A673 (cell line): Measurements from ENCODE around the gene H2BK1. TPM values are rescaled to one million over a fixed set of nuclear protein-coding genes. Genes with fewer than 3 reads are reported as not detected.

Experiments used
- BruUV-seq: library from RNA; stranded (reverse); fragments of 400-500 nt; replicated peaks from 2 replicates; lab custom pipeline; 2021; lab: Mats Ljungman, UMichigan
- CTCF ChIA-PET: fragments of 300-600 bp; sonication (Branson Sonifier 250); formaldehyde crosslinking; loops from one replicate; lab custom pipeline; 2022; ENCODE audit warnings: antibody characterized with exemption; lab: Charles Lee
- POLR2A ChIA-PET: fragments of 300-600 bp; sonication (Branson Sonifier 250); formaldehyde crosslinking; loops from one replicate; lab custom pipeline; 2022; ENCODE audit warnings: antibody characterized with exemption; ENCODE audit not compliant: low non-redundant PET; lab: Charles Lee
- DNase-seq: peaks from one replicate; pipeline ENCODE4 v3.0.0-alpha.2; 2015; ENCODE audit warnings: low spot score
- H3K27ac ChIP-seq: fragments of 200-600 bp; sonication (generic); 2 replicates; pipeline ENCODE4 v1.5.1; 2016; ENCODE audit warnings: mixed run types, low read depth, mild to moderate bottlenecking, mixed read lengths, antibody characterized with exemption, low read length; ENCODE audit not compliant: poor library complexity, severe bottlenecking
- H3K27me3 ChIP-seq: fragments of 200-600 bp; sonication (generic); replicated peaks from 2 replicates; pipeline ENCODE4 v1.6.1; 2017; ENCODE audit warnings: mixed run types, low read depth, mild to moderate bottlenecking, mixed read lengths, antibody characterized with exemption, low read length; ENCODE audit not compliant: insufficient read depth, poor library complexity
- H3K36me3 ChIP-seq: fragments of 200-600 bp; sonication (generic); 2 replicates; pipeline ENCODE4 v1.6.1; 2016; ENCODE audit warnings: mixed run types, mild to moderate bottlenecking, mixed read lengths, antibody characterized with exemption, low read length; ENCODE audit not compliant: insufficient read depth, poor library complexity, severe bottlenecking
- H3K4me1 ChIP-seq: fragments of 200-600 bp; sonication (generic); 2 replicates; pipeline ENCODE4 v1.6.1; 2017; ENCODE audit warnings: mixed run types, mild to moderate bottlenecking, mixed read lengths, antibody characterized with exemption, low read length; ENCODE audit not compliant: insufficient read depth, poor library complexity, severe bottlenecking
- H3K4me3 ChIP-seq: fragments of 200-600 bp; sonication (generic); 2 replicates; pipeline ENCODE4 v1.5.1; 2016; ENCODE audit warnings: low read depth, mixed run types, mild to moderate bottlenecking, mixed read lengths, low read length; ENCODE audit not compliant: poor library complexity, severe bottlenecking
- H3K9me3 ChIP-seq: fragments of 200-600 bp; sonication (generic); 2 replicates; pipeline ENCODE4 v1.6.1; 2016; ENCODE audit warnings: mixed run types, low read depth, mild to moderate bottlenecking, mixed read lengths, antibody characterized with exemption, low read length; ENCODE audit not compliant: poor library complexity, severe bottlenecking
- CTCF ChIP-seq: fragments of 300-800, 200-600 bp; sonication (generic); conservative IDR thresholded peaks from 2 replicates; pipeline ENCODE4 v1.5.1; 2017; ENCODE audit warnings: low read depth, mild to moderate bottlenecking, antibody characterized with exemption, low read length, moderate library complexity, mixed read lengths
- EZH2 ChIP-seq: fragments of 200-600 bp; sonication (generic); IDR thresholded peaks from 2 replicates; pipeline ENCODE4 v1.6.1; 2017; ENCODE audit warnings: borderline replicate concordance, low read depth, mild to moderate bottlenecking, mixed read lengths, antibody characterized with exemption, low read length; ENCODE audit not compliant: poor library complexity, severe bottlenecking
- intact Hi-C: fragments of 100-400 bp; cut with micrococcal nuclease; formaldehyde crosslinking; loops from one replicate; pipeline ENCODE4 v1.10.0; 2022; ENCODE audit not compliant: unreplicated experiment
- total RNA-seq: library from RNA; stranded (reverse); gene quantifications from 2 replicates; pipeline ENCODE4 v1.2.3, GENCODE V29; 2021

H2BK1 gene
- total RNA-seq, 1 experiment from 2014 or later = not detected

- Histone ChIP-seq H3K36me3 (peaks cover 2% of the 10 kb centered on the region), H3K4me3 (peak overlapping the region; percentile 68), H3K27me3 (no peaks in the 10 kb centered on the region), H3K27ac (peak overlapping the region; percentile 39), H3K9me3 (no peaks in the 10 kb centered on the region), H3K4me1 (peaks cover 71% of the 10 kb centered on the region)
- POLR2A ChIA-PET = no interaction called here
- intact Hi-C loops = no loop called here
- CTCF ChIA-PET = interaction anchor here (0.5 kb wide), 1 partner anchor 121 kb away, joined by 3 read pairs; no protein-coding TSS in a partner anchor
- BruUV-seq = no TSS peak
- TF ChIP-seq EZH2 (no peak), CTCF (no peak)
- DNase-seq = no peak
Observed at GRCh38 chr7:151246851-151247580, 36.7 kb upstream of the H2BK1 start.

DNA sequence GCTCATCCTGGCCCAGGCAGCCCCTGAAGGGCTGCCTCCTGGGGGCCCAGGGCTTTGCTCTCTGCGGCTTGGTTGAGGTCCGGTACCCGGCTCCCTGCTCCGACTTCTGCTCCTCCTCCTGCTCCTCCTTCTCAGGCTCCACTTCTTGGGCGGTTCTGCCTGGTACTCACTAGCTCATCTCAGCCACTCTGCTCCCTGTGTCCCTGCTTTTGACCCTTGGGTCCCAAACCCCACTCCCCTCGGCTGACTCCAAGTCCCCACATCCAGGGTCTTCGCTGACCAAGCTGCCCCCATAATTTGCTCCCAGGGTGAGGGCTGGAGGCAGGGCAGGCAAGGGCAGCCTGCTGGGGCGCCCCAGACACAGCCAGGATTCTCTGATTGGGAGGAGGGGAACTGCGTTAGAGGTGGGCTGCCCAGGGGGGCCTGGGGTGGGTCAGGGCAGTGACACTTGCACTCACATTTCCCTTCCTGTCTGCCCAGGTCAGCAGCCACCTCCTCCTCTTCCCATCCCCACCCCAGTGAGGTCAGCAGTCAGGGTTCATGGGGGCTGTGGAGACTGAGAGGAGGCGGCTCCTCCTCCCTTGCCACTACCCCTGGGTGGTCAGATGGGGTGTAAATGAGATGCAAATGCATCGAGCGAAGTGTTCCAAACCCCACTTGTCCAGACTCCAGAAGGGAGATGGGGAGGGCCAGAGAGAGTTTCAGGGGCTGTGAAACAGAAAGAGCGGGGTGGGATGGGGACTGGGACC, 36.0 kb upstream of the H2BK1 start:
- Histone ChIP-seq H3K4me3 (peak overlapping the region; percentile 44), H3K4me1 (peaks cover 69% of the 10 kb centered on the region), H3K27ac (no peak overlapping the region), H3K36me3 (peaks cover 9% of the 10 kb centered on the region), H3K27me3 (no peaks in the 10 kb centered on the region), H3K9me3 (no peaks in the 10 kb centered on the region)
- POLR2A ChIA-PET = no interaction called here
- DNase-seq = no peak
- no peak for TF ChIP-seq EZH2
- TF ChIP-seq CTCF = no peak
- intact Hi-C loops = no loop called here
- no TSS peak for BruUV-seq
- CTCF ChIA-PET = interaction anchor here (0.6 kb wide), 1 partner anchor 9 kb away, joined by 4 read pairs; no protein-coding TSS in a partner anchor

- intact Hi-C loops = no loop called here
- TF ChIP-seq EZH2 (no peak), CTCF (peak; percentile 59)
- Histone ChIP-seq H3K27me3 (no peaks in the 10 kb centered on the region), H3K27ac (no peak overlapping the region), H3K4me1 (peaks cover 61% of the 10 kb centered on the region), H3K9me3 (no peaks in the 10 kb centered on the region), H3K36me3 (peaks cover 16% of the 10 kb centered on the region), H3K4me3 (peak overlapping the region; percentile 44)
- BruUV-seq = no TSS peak
- ChIA-PET POLR2A (no interaction called here), CTCF (interaction anchor here (0.6 kb wide), 1 partner anchor 10 kb away, joined by 4 read pairs; no protein-coding TSS in a partner anchor)
- peak; percentile 68 for DNase-seq
Observed at GRCh38 chr7:151245360-151246101, 35.2 kb upstream of the H2BK1 start.
